K562 (cell line): ENCODE data around the gene COL28A1. TPM values are rescaled to one million over a fixed set of nuclear protein-coding genes. Genes with fewer than 3 reads are reported as not detected.

Source experiments
- CREB1 ChIP-seq, 2 experiments: sonication (generic) in 1 of 2; formaldehyde crosslinking in 1 of 2; IDR thresholded peaks; 2 replicates each; pipeline versions ENCODE4 v1.6.1 to v1.8.0; 2012 to 2022; ENCODE audit warnings: inconsistent platforms in 1 of 2, mild to moderate bottlenecking in 1 of 2, missing genetic modification reagents in 1 of 2, moderate library complexity in 1 of 2
- CTCF ChIP-seq, 3 experiments: IDR thresholded peaks in 2 of 3; conservative IDR thresholded peaks in 1 of 3; 2 replicates each; pipeline ENCODE4 v1.5.1; 2011 to 2012; ENCODE audit warnings: low read length in 3 of 3, mild to moderate bottlenecking in 3 of 3, control low read depth in 2 of 3, improper control_type of control experiment in 1 of 3, inconsistent platforms in 1 of 3, low read depth in 1 of 3, mixed read lengths in 1 of 3, moderate library complexity in 1 of 3; ENCODE audit not compliant: insufficient read depth in 2 of 3
- CTCFL ChIP-seq: IDR thresholded peaks from 2 replicates; pipeline ENCODE4 v1.6.1; 2011; ENCODE audit warnings: borderline replicate concordance, low read depth, mild to moderate bottlenecking, moderate library complexity, low read length; ENCODE audit not compliant: insufficient read depth, poor library complexity, severe bottlenecking
- DIDO1 ChIP-seq: fragments of 450-650 bp; IDR thresholded peaks from 2 replicates; pipeline ENCODE4 v1.6.1; 2016; ENCODE audit warnings: low read depth, missing biosample characterization, missing genetic modification characterization
- ESRRA ChIP-seq: fragments of 450-650 bp; IDR thresholded peaks from 2 replicates; pipeline ENCODE4 v1.6.1; 2014; ENCODE audit warnings: low read depth, mild to moderate bottlenecking, moderate library complexity, borderline replicate concordance
- GMEB1 ChIP-seq: fragments of 250-450 bp; sonication (Bioruptor Pico); IDR thresholded peaks from 2 replicates; pipeline ENCODE4 v1.4.0; 2020; ENCODE audit warnings: mild to moderate bottlenecking
- KLF16 ChIP-seq: IDR thresholded peaks from 2 replicates; pipeline ENCODE4 v1.6.1; 2016; ENCODE audit warnings: antibody characterized with exemption
- KLF6 ChIP-seq: fragments of 250-450 bp; sonication (Bioruptor Pico); IDR thresholded peaks from 2 replicates; pipeline ENCODE4 v1.4.0; 2020; ENCODE audit warnings: mild to moderate bottlenecking, moderate library complexity, borderline replicate concordance
- NR4A1 ChIP-seq, 2 experiments: fragments of 250-450 bp in 1 of 2; fragments of 450-650 bp in 1 of 2; sonication (Bioruptor Pico) in 1 of 2; IDR thresholded peaks; 2 replicates each; pipeline versions ENCODE4 v1.4.0 to v1.6.1; 2016 to 2020; ENCODE audit warnings: mild to moderate bottlenecking in 2 of 2, missing compliant biosample characterization in 1 of 2, missing genetic modification characterization in 1 of 2, moderate library complexity in 1 of 2
- POLR2G ChIP-seq: fragments of 200-400 bp; formaldehyde crosslinking; IDR thresholded peaks from 2 replicates; pipeline ENCODE4 v1.6.1; 2017; ENCODE audit warnings: low read depth, mild to moderate bottlenecking, antibody characterized with exemption, low read length, moderate library complexity
- PURB ChIP-seq: sonication (generic); formaldehyde crosslinking; IDR thresholded peaks from 2 replicates; pipeline ENCODE4 v1.9.0; 2021; ENCODE audit warnings: low read depth, mild to moderate bottlenecking, missing genetic modification reagents
- PYGO2 ChIP-seq: fragments of 450-650 bp; IDR thresholded peaks from 2 replicates; pipeline ENCODE4 v1.6.1; 2016; ENCODE audit warnings: mild to moderate bottlenecking, missing genetic modification characterization, moderate library complexity, missing compliant biosample characterization
- RBM17 ChIP-seq: fragments of 200-400 bp; formaldehyde crosslinking; IDR thresholded peaks from 2 replicates; pipeline ENCODE4 v1.6.1; 2017; ENCODE audit warnings: low read depth, mild to moderate bottlenecking, low read length, borderline replicate concordance
- RCOR1 ChIP-seq, 2 experiments: IDR thresholded peaks; 2 replicates each; pipeline ENCODE4 v1.6.1; 2012; ENCODE audit warnings: low read depth in 2 of 2, low read length in 2 of 2, borderline replicate concordance in 1 of 2, improper control_type of control experiment in 1 of 2
- RFX1 ChIP-seq: fragments of 450-650 bp; IDR thresholded peaks from 2 replicates; pipeline ENCODE4 v1.6.1; 2016; ENCODE audit warnings: mild to moderate bottlenecking, moderate library complexity
- SAP30 ChIP-seq: fragments of 200-600 bp; sonication (generic); IDR thresholded peaks from 2 replicates; pipeline ENCODE4 v1.6.1; 2012; ENCODE audit warnings: borderline replicate concordance, low read depth, mild to moderate bottlenecking, moderate library complexity, low read length, control low read depth, inconsistent platforms; ENCODE audit not compliant: insufficient read depth, poor library complexity, severe bottlenecking
- SMC3 ChIP-seq: conservative IDR thresholded peaks from 2 replicates; pipeline ENCODE4 v1.6.1; 2011; ENCODE audit warnings: low read depth, low read length, improper control_type of control experiment; ENCODE audit not compliant: insufficient read depth
- TCF7L2 ChIP-seq: fragments of 150-350 bp; IDR thresholded peaks from 2 replicates; pipeline ENCODE4 v1.6.1; 2016; ENCODE audit warnings: low read depth, mild to moderate bottlenecking, low read length, moderate library complexity
- TRIM24 ChIP-seq, 2 experiments: fragments of 450-650 bp; IDR thresholded peaks; 2 replicates each; pipeline ENCODE4 v1.6.1; 2016
- ZFP30 ChIP-seq: fragments of 250-450 bp; sonication (Bioruptor Pico); IDR thresholded peaks from 2 replicates; pipeline ENCODE4 v1.8.0; 2022; ENCODE audit warnings: moderate library complexity, mild to moderate bottlenecking, inconsistent platforms, borderline replicate concordance
- ZNF561 ChIP-seq: fragments of 450-650 bp; formaldehyde crosslinking; conservative IDR thresholded peaks from 2 replicates; pipeline ENCODE4 v1.4.0; 2020; ENCODE audit warnings: mild to moderate bottlenecking, moderate library complexity
- polyA plus RNA-seq, 8 experiments: library from polyadenylated mRNA; depleted of rRNA in 4 of 8; stranded (reverse) in 5 of 8; unstranded in 3 of 8; fragments of >200 nt; fragmentation: Nextera tagmentation in 2 of 8; fragmentation: Illumina TruSeq in 1 of 8; extraction: Ambion mirVana in 2 of 8; extraction: Trizol in 1 of 8; gene quantifications; 2 replicates each; pipeline versions ENCODE4 v1.2.1 to v1.2.3, GENCODE V29; 2011 to 2014; ENCODE audit warnings: inconsistent platforms in 1 of 8, missing spikeins in 1 of 8
- total RNA-seq, 7 experiments: library from RNA; depleted of rRNA in 6 of 7; stranded (reverse); fragments of >200 nt in 6 of 7; fragmentation: Illumina TruSeq in 2 of 7; extraction: Trizol in 2 of 7; gene quantifications; 2 replicates each; pipeline versions ENCODE4 v1.2.1 to v1.2.3, GENCODE V29; 2011 to 2021; ENCODE audit warnings: low replicate concordance in 1 of 7

COL28A1 gene
- total and polyA plus RNA-seq, 9 of the 15 experiments (the other 6 are each of a cell fraction or from before 2014, with no cell fraction given): 0.03 to 0.13 (median 0.05) TPM; not detected in 3

- TF ChIP-seq GMEB1 (CRISPR knock-in tag) (no peak), RFX1 (peak; percentile 72), NR4A1 (CRISPR knock-in tag; IDR thresholded peaks at IDR 0.05) (no peak), NR4A1 (tag; IDR thresholded peaks at IDR 0.05) (0 out of 2 replicates have a peak, but pooled peaks have one; percentile 26), ESRRA (0 out of 2 replicates have a peak, but pooled peaks have one; percentile 19), SAP30 (no peak), RCOR1 (IDR thresholded peaks at IDR 0.05; ENCODE audit: borderline replicate concordance in 1 of 2, low read depth in 2 of 2, low read length in 2 of 2) (0 out of 4 replicates have a peak, but pooled peaks of 1 of the 2 experiments have one; percentile 19), KLF6 (CRISPR knock-in tag) (no peak), CTCF (IDR thresholded peaks at IDR 0.05 in 2 of 3, conservative IDR thresholded peaks at IDR 0.05 in 1 of 3; ENCODE audit: insufficient read depth in 2 of 3, low read depth in 1 of 3, low read length in 3 of 3) (peak; percentile 71 to 87 (median 86)), CTCFL (peak; percentile 22), SMC3 (peak; percentile 87), ZNF561 (CRISPR knock-in tag) (no peak), ZFP30 (no peak), CREB1 (IDR thresholded peaks at IDR 0.05) (no peak), CREB1 (CRISPR knock-in tag; IDR thresholded peaks at IDR 0.05) (no peak), TRIM24 (IDR thresholded peaks at IDR 0.05) (no peak), PYGO2 (tag) (no peak), RBM17 (no peak), POLR2G (no peak), DIDO1 (no peak), PURB (CRISPR knock-in tag) (no peak), TCF7L2 (no peak), KLF16 (0 out of 2 replicates have a peak, but pooled peaks have one; percentile 32)
Measured at GRCh38 chr7:7424151-7424873, 111.4 kb downstream of the COL28A1 start (continued).
